ENCODE measurements around the gene MT2A.
"Not testable (repeated sequence)": the region's sequence is repeated elsewhere in the genome, so short reads cannot be mapped to it uniquely, and the experiment has no call there.

The MT2A gene

GRCh38 chr16:56608043-56608875 lies at the start of gene MT2A:
Gene MT2A, plus strand, starts transcription at chr16:56608584. Its CDS starts 72 bp downstream, at chr16:56608656.
- FAIRE-seq = no peak

GRCh38 chr16:56559109-56559508 lies 49.3 kb upstream of the MT2A start:
- FAIRE-seq = no peak

- FAIRE-seq = no peak
These were observed 47.9 kb upstream of the MT2A start for GRCh38 chr16:56560447-56560846.

- no peak for FAIRE-seq
These were observed 47.3 kb upstream of the MT2A start for GRCh38 chr16:56561126-56561525.

GRCh38 chr16:56564793-56565477 lies 43.4 kb upstream of the MT2A start, which contains the start of gene MT4:
Gene MT4, plus strand, starts transcription at chr16:56565073. Its CDS starts 56 bp downstream, at chr16:56565129.
- no peak for FAIRE-seq

GRCh38 chr16:56569971-56570370 lies 38.4 kb upstream of the MT2A start:
- no peak for FAIRE-seq

GRCh38 chr16:56571525-56571924 lies 36.9 kb upstream of the MT2A start:
- FAIRE-seq = no peak

- no peak for FAIRE-seq
These were observed 33.8 kb upstream of the MT2A start for GRCh38 chr16:56574625-56575024.

GRCh38 chr16:56576585-56577299 lies 31.6 kb upstream of the MT2A start:
- FAIRE-seq = no peak

GRCh38 chr16:56577300-56577625 lies 31.1 kb upstream of the MT2A start:
- FAIRE-seq = no peak

- FAIRE-seq = no peak
These were observed 27.9 kb upstream of the MT2A start for GRCh38 chr16:56580391-56581048.

- not testable (repeated sequence) for FAIRE-seq
These were observed 25.5 kb upstream of the MT2A start for GRCh38 chr16:56582911-56583310.

- no peak for FAIRE-seq
These were observed 24.8 kb upstream of the MT2A start for GRCh38 chr16:56583351-56584168.

GRCh38 chr16:56584276-56584675 lies 24.1 kb upstream of the MT2A start:
- no peak for FAIRE-seq

- no peak for FAIRE-seq
These were observed 19.6 kb upstream of the MT2A start for GRCh38 chr16:56588781-56589140.

GRCh38 chr16:56589141-56590039 lies 19.0 kb upstream of the MT2A start, which contains the start of gene MT3:
Gene MT3, plus strand, starts transcription at chr16:56589528. Its CDS starts 63 bp downstream, at chr16:56589591.
- no peak for FAIRE-seq

GRCh38 chr16:56591377-56592060 lies 16.9 kb upstream of the MT2A start:
- no peak for FAIRE-seq

GRCh38 chr16:56593573-56594291 lies 14.7 kb upstream of the MT2A start:
- FAIRE-seq = no peak

- no peak for FAIRE-seq
These were observed 14.1 kb upstream of the MT2A start for GRCh38 chr16:56594292-56594619.

All from islet of Langerhans (tissue), 1 donor.